IPS-20b (cell line): Measurements from ENCODE around the gene PARD6B.
"Not testable (repeated sequence)": the region's sequence is repeated elsewhere in the genome, so short reads cannot be mapped to it uniquely, and the experiment has no call there.

Experiments used
- H3K27ac ChIP-seq: one replicate; pipeline ENCODE4 v1.5.1; 2013; ENCODE audit warnings: low read length
- H3K27me3 ChIP-seq: 2 replicates; pipeline ENCODE4 v1.6.1; 2013; ENCODE audit warnings: mild to moderate bottlenecking, low read length, inconsistent platforms; ENCODE audit not compliant: insufficient read depth
- H3K36me3 ChIP-seq: 2 replicates; pipeline ENCODE4 v1.6.1; 2013; ENCODE audit warnings: low read depth, mild to moderate bottlenecking, inconsistent platforms, low read length, moderate library complexity; ENCODE audit not compliant: insufficient read depth
- H3K4me1 ChIP-seq: 2 replicates; pipeline ENCODE4 v1.6.1; 2013; ENCODE audit warnings: mild to moderate bottlenecking, control low read depth, inconsistent platforms, low read length, moderate library complexity; ENCODE audit not compliant: insufficient read depth
- H3K4me3 ChIP-seq: 2 replicates; pipeline ENCODE4 v1.5.1; 2013; ENCODE audit warnings: mild to moderate bottlenecking, low read length, inconsistent platforms
- H3K9ac ChIP-seq: 2 replicates; pipeline ENCODE4 v1.6.1; 2013; ENCODE audit warnings: low read depth, mild to moderate bottlenecking, inconsistent platforms, low read length, moderate library complexity
- H3K9me3 ChIP-seq: 2 replicates; pipeline ENCODE4 v1.6.1; 2013; ENCODE audit warnings: mild to moderate bottlenecking, low read depth, low read length, inconsistent platforms; ENCODE audit not compliant: insufficient read depth

Gene PARD6B

GRCh38 chr20:50708845-50709635 is 22.3 kb upstream of the PARD6B start:
- Histone ChIP-seq H3K27ac (no peak overlapping the region), H3K27me3 (no peaks in the 10 kb centered on the region), H3K9me3 (no peaks in the 10 kb centered on the region), H3K9ac (no peak overlapping the region), H3K4me1 (peaks cover 11% of the 10 kb centered on the region), H3K36me3 (no peaks in the 10 kb centered on the region), H3K4me3 (no peak overlapping the region)

DNA sequence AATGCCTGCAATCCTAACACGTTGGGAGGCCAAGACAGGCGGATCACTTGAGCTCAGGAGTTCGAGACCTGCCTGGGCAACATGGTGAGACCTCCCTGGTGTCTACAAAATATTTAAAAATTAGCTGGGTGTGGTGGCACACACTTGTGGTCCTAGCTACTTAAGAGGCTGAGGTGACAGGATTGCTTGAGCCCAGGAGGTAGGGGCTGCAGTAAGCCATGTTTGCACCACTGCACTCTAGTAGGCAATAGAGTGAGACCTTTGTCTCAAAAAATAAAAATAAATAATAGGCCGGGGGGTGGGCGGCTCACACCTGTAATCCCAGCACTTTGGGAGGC is 21.8 kb upstream of the PARD6B start:
- Histone ChIP-seq H3K27ac (no peak overlapping the region), H3K9me3 (no peaks in the 10 kb centered on the region), H3K4me3 (no peak overlapping the region), H3K4me1 (peaks cover 9% of the 10 kb centered on the region), H3K27me3 (no peaks in the 10 kb centered on the region), H3K9ac (no peak overlapping the region), H3K36me3 (no peaks in the 10 kb centered on the region)

- H3K4me1 ChIP-seq, result peaks cover 5% of the 10 kb centered on the region; the same call in 1 of the 2 replicates
Measured at GRCh38 chr20:50710492-50711063, 20.8 kb upstream of the PARD6B start.

DNA sequence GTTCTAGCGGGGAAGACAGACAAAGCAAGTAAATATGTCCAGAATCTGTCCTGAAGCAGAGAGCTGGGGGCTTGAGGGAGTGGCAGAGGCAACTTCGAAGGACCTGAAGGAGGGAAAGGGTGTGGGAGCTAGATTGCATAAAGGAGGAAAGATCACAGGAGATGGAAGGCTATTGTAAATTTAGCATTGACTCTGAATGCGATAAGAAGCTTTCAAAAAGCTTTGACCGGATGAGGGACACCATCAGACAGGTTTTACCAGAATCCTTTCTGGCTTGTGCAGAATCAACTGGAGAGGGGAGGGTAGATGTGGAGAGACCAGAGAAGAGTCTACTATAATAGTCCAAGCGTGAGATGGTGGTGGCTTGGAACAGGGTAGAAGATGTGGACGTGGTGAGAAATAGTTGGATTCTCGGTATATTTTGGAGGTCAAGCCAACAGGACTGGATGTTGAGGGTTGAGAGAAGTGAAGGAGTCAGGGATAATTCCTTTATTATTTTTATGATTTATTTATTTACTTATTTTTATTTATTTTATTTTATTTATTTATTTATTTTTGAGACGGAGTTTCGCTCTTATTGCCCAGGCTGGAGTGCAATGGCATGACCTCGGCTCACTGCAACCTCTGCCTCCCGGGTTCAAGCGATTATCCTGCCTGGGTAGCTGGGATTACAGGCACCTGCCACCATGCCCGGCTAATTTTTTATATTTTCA is 20.1 kb upstream of the PARD6B start:
- H3K9me3 ChIP-seq, result no peaks in the 10 kb centered on the region
- peaks cover 5% of the 10 kb centered on the region; the same call in 1 of the 2 replicates for H3K4me1 ChIP-seq
- H3K9ac ChIP-seq, result no peak overlapping the region
- H3K4me3 ChIP-seq, result no peak overlapping the region
- H3K36me3 ChIP-seq, result no peaks in the 10 kb centered on the region
- no peak overlapping the region for H3K27ac ChIP-seq
- H3K27me3 ChIP-seq, result no peaks in the 10 kb centered on the region

More at GRCh38 chr20:50710492-50711063, 20.8 kb upstream of the PARD6B start:
- H3K27ac ChIP-seq, result no peak overlapping the region
- no peaks in the 10 kb centered on the region for H3K9me3 ChIP-seq
- H3K36me3 ChIP-seq, result no peaks in the 10 kb centered on the region
- no peaks in the 10 kb centered on the region for H3K27me3 ChIP-seq
- H3K9ac ChIP-seq, result no peak overlapping the region
- H3K4me3 ChIP-seq, result no peak overlapping the region

GRCh38 chr20:50712771-50713656 is 18.4 kb upstream of the PARD6B start:
- Histone ChIP-seq H3K27ac (no peak overlapping the region), H3K4me3 (no peak overlapping the region), H3K9me3 (no peaks in the 10 kb centered on the region), H3K4me1 (peaks cover 5% of the 10 kb centered on the region; the same call in 1 of the 2 replicates), H3K27me3 (no peaks in the 10 kb centered on the region), H3K36me3 (no peaks in the 10 kb centered on the region), H3K9ac (no peak overlapping the region)

DNA sequence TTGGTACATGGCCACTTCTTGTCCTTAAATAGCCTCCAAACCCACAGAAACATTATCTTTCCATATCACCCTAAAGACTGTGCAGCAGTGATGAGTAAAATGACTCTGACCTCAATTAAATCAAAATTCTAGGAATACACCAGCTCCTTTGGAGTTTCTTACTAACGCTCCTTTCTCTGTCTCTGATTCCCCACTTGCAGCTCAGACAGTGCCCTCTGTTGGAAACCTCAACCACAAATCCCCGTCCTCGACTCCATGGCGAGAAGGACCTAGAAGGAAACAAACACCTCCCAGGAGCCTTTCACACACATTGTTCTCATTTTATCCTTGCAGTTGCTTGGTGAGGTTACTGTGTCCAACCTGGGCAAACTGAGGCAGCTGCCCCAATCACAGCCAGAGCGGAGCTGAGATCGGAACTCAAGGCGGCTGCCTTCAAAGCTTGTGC is 17.7 kb upstream of the PARD6B start:
- H3K27ac ChIP-seq, result no peak overlapping the region
- no peak overlapping the region for H3K9ac ChIP-seq
- H3K27me3 ChIP-seq, result no peaks in the 10 kb centered on the region
- H3K4me1 ChIP-seq, result peaks cover 9% of the 10 kb centered on the region; the same call in 1 of the 2 replicates
- H3K36me3 ChIP-seq, result no peaks in the 10 kb centered on the region
- H3K4me3 ChIP-seq, result no peak overlapping the region
- no peaks in the 10 kb centered on the region for H3K9me3 ChIP-seq

DNA sequence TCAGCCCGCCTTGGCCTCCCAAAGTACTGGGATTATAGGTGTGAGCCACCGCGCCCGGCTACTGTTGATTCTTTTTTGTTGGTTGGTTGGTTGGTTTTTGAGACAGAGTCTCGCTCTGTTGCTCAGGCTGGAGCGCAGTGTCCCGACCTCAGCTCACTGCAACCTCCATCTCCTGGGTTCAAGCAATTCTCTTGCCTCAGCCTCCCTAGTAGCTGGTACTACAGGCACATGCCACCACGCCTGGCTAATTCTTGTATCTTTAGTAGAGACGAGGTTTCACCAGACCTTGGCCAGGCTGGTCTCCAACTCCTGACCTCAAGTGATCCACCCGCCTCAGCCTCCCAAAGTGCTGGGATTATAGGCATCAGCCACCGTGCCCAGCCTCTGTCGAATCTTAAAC is 17.0 kb upstream of the PARD6B start:
- not testable (repeated sequence) for H3K4me1 ChIP-seq, H3K9ac ChIP-seq, H3K36me3 ChIP-seq, H3K9me3 ChIP-seq, H3K27ac ChIP-seq, H3K27me3 ChIP-seq, H3K4me3 ChIP-seq

- peaks cover 9% of the 10 kb centered on the region; the same call in 1 of the 2 replicates for H3K4me1 ChIP-seq
- H3K9ac ChIP-seq, result no peak overlapping the region
- no peaks in the 10 kb centered on the region for H3K9me3 ChIP-seq
- H3K36me3 ChIP-seq, result no peaks in the 10 kb centered on the region
- no peak overlapping the region for H3K4me3 ChIP-seq
- H3K27ac ChIP-seq, result no peak overlapping the region
- no peaks in the 10 kb centered on the region for H3K27me3 ChIP-seq
Measured at GRCh38 chr20:50715694-50716093, 15.7 kb upstream of the PARD6B start.

GRCh38 chr20:50716518-50716917 is 14.9 kb upstream of the PARD6B start:
- H3K9me3 ChIP-seq, result no peaks in the 10 kb centered on the region
- H3K4me1 ChIP-seq, result peaks cover 9% of the 10 kb centered on the region; the same call in 1 of the 2 replicates
- no peak overlapping the region for H3K27ac ChIP-seq
- no peaks in the 10 kb centered on the region for H3K27me3 ChIP-seq
- H3K4me3 ChIP-seq, result no peak overlapping the region
- H3K36me3 ChIP-seq, result no peaks in the 10 kb centered on the region
- no peak overlapping the region for H3K9ac ChIP-seq

DNA sequence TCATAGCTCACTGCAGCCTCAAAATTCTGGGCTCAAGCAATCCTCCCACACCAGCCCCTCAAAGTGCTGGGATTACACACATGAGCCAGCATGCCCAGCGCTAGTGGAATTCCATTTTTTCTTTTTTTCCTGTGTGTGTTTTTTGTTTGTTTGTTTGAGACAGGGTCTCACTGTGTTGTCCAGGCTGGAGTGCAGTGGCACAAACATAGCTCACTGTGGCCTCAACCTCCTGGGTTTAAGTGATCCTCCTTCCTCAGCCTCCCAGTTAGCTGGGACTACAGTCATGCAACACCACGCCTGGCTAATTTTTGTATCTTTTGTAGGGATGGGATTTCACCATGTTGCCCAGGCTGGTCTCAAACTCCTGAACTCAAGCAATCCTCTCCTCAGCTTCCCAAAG is 14.1 kb upstream of the PARD6B start:
- Histone ChIP-seq H3K36me3 (no peaks in the 10 kb centered on the region), H3K4me1 (peaks cover 9% of the 10 kb centered on the region; the same call in 1 of the 2 replicates), H3K27ac (no peak overlapping the region), H3K4me3 (no peak overlapping the region), H3K27me3 (no peaks in the 10 kb centered on the region), H3K9me3 (no peaks in the 10 kb centered on the region), H3K9ac (no peak overlapping the region)
